ENCODE data around the gene CCDC57.
A peak's percentile ranks its signal among the peaks of the same experiment; 100 is the strongest.

Gene CCDC57

GRCh38 chr17:82098169-82098938 is 114.3 kb downstream of the CCDC57 start, which contains the start of gene FASN:
Gene FASN, minus strand, starts transcription at chr17:82098236. Its CDS starts 1,791 bp downstream, at chr17:82096445.
- TF ChIP-seq TAF1 (IDR thresholded peaks at IDR 0.05; ENCODE audit: borderline replicate concordance, insufficient read depth, low read length) (peak; percentile 97), REST (IDR thresholded peaks at IDR 0.05; ENCODE audit: insufficient read depth in 1 of 2, low read depth in 2 of 2, low read length in 2 of 2) (peak; percentile 36 to 42; a peak in 1 of 4 replicates), SIN3A (IDR thresholded peaks at IDR 0.05; ENCODE audit: borderline replicate concordance, insufficient read depth, low read length) (peak; percentile 86; the same call in 1 of the 2 replicates), POLR2AphosphoS5 (IDR thresholded peaks at IDR 0.05; ENCODE audit: low read depth, low read length) (peak; percentile 93), FOXP2 (optimal IDR thresholded peaks at IDR 0.05; ENCODE audit: borderline replicate concordance, extremely low read depth, extremely low read length, insufficient read depth) (no peak)

DNA sequence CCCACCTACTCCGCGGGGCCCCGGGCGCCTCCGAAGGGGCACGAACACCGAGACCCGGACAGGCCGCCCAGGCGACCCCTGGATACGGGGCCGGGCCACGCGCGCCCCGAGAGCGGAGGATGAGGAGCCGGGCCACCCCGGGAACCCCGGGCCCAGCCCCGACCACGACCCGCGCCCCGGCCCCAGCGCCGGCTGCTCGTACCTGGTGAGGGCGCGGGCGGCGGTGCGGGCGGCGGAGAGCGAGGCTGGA is 114.8 kb downstream of the CCDC57 start:
- no peak for TF ChIP-seq REST (IDR thresholded peaks at IDR 0.05; ENCODE audit: insufficient read depth in 1 of 2, low read depth in 2 of 2, low read length in 2 of 2)
- no peak for TF ChIP-seq TAF1 (IDR thresholded peaks at IDR 0.05; ENCODE audit: borderline replicate concordance, insufficient read depth, low read length)
- TF ChIP-seq SIN3A (IDR thresholded peaks at IDR 0.05; ENCODE audit: borderline replicate concordance, insufficient read depth, low read length), result no peak
- no peak for TF ChIP-seq FOXP2 (optimal IDR thresholded peaks at IDR 0.05; ENCODE audit: borderline replicate concordance, extremely low read depth, extremely low read length, insufficient read depth)
- no peak for TF ChIP-seq POLR2AphosphoS5 (IDR thresholded peaks at IDR 0.05; ENCODE audit: low read depth, low read length)

DNA sequence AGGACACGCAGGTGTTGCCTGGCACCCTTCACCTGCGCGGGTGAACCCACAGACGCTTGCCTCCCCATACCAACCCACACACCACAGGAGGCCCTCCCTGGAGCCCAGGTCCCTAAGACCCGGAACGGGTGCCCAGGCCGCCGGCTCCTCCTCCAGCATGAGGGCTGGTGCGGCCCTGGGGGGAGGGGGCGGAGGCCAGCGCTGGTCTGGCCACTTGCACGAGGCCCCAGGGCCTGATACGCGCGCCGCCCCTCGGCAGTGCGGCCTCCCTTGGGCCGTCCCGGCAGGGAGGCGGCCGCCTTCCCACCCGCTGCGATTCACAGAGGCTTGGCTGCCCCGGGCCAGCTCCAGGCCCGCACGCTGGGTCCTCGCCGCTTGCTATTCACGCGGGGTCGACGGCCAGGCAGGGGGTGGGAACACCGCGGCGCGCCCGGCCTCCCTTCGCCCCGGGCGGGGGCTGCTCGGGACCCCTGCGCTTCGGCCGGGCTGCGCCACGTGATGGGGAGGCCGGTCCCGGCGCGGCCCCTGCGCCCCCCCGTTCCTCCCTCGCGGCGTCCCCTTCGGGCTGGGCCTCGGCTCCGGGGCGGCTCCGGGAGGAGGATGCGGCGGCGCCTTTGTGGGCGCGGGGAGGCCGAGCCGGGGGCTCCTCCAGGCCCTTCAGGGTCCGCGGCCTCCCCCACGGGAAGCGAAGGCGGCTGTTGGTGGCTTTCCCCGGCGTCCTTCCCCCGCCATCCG is 115.3 kb downstream of the CCDC57 start:
- 0 out of 2 replicates have a peak, but pooled peaks have one; percentile 29 for TF ChIP-seq SIN3A (IDR thresholded peaks at IDR 0.05; ENCODE audit: borderline replicate concordance, insufficient read depth, low read length)
- TF ChIP-seq POLR2AphosphoS5 (IDR thresholded peaks at IDR 0.05; ENCODE audit: low read depth, low read length), result no peak

GRCh38 chr17:82096709-82097183 is 115.9 kb downstream of the CCDC57 start:
- no peak for TF ChIP-seq POLR2AphosphoS5 (IDR thresholded peaks at IDR 0.05; ENCODE audit: low read depth, low read length)
- no peak for TF ChIP-seq TAF1 (IDR thresholded peaks at IDR 0.05; ENCODE audit: borderline replicate concordance, insufficient read depth, low read length)
- no peak for TF ChIP-seq FOXP2 (optimal IDR thresholded peaks at IDR 0.05; ENCODE audit: borderline replicate concordance, extremely low read depth, extremely low read length, insufficient read depth)
- TF ChIP-seq SIN3A (IDR thresholded peaks at IDR 0.05; ENCODE audit: borderline replicate concordance, insufficient read depth, low read length), result no peak
- no peak for TF ChIP-seq REST (IDR thresholded peaks at IDR 0.05; ENCODE audit: insufficient read depth in 1 of 2, low read depth in 2 of 2, low read length in 2 of 2)

GRCh38 chr17:82095777-82096708 is 116.6 kb downstream of the CCDC57 start:
- TF ChIP-seq REST (IDR thresholded peaks at IDR 0.05; ENCODE audit: insufficient read depth in 1 of 2, low read depth in 2 of 2, low read length in 2 of 2) (no peak), TAF1 (IDR thresholded peaks at IDR 0.05; ENCODE audit: borderline replicate concordance, insufficient read depth, low read length) (no peak), POLR2AphosphoS5 (IDR thresholded peaks at IDR 0.05; ENCODE audit: low read depth, low read length) (peak; percentile 4; the same call in 1 of the 2 replicates), SIN3A (IDR thresholded peaks at IDR 0.05; ENCODE audit: borderline replicate concordance, insufficient read depth, low read length) (no peak), FOXP2 (optimal IDR thresholded peaks at IDR 0.05; ENCODE audit: borderline replicate concordance, extremely low read depth, extremely low read length, insufficient read depth) (no peak)

Data from PFSK-1 (cell line).